ENCODE measurements around the gene RGPD4. TPM values are rescaled to one million over a fixed set of nuclear protein-coding genes. Genes with fewer than 3 reads are reported as not detected.

The RGPD4 gene
- total and polyA plus RNA-seq, 2 of the 8 experiments (the other 6 are each of a cell fraction or from before 2014, with no cell fraction given): not detected

GRCh38 chr2:107927034-107927534, 100.4 kb downstream of the RGPD4 start:
- no peak overlapping the region for H3K9ac ChIP-seq (replicated peaks in 1 of 4; ENCODE audit: extremely low read depth in 1 of 4, low read depth in 3 of 4, low read length in 3 of 4)
- no peak overlapping the region for H2AK5ac ChIP-seq (ENCODE audit: low read depth, low read length)
- ChIA-PET POLR2A (ENCODE audit: partially characterized antibody) (no interaction called here), CTCF (ENCODE audit: partially characterized antibody) (interaction anchor here (1.9 kb wide), 1 partner anchor 9 kb away, joined by 7 read pairs; no protein-coding TSS in a partner anchor)
- FAIRE-seq: no peak
- H4K8ac ChIP-seq (ENCODE audit: extremely low read depth, insufficient read depth, low read length): no peak overlapping the region
- H3K4me3 ChIP-seq (ENCODE audit: extremely low read depth in 1 of 4, insufficient read depth in 2 of 4, low read depth in 3 of 4, low read length in 4 of 4): no peak overlapping the region
- no peak overlapping the region for H3K27ac ChIP-seq (ENCODE audit: low read depth, low read length)
- no peak overlapping the region for H3K4me2 ChIP-seq (ENCODE audit: insufficient read depth in 1 of 2, low read depth in 2 of 2, low read length in 2 of 2)
- no peak overlapping the region for H3K4ac ChIP-seq (replicated peaks; ENCODE audit: insufficient read length, low read depth, low read length)
- no peak overlapping the region for H2BK12ac ChIP-seq (ENCODE audit: low read depth, low read length)
- H3K27me3 ChIP-seq (replicated peaks in 1 of 4; ENCODE audit: control insufficient read depth in 3 of 4, extremely low read depth in 1 of 4, insufficient read depth in 3 of 4, low read length in 3 of 4): no peaks in the 10 kb centered on the region
- no peaks in the 10 kb centered on the region for H3K9me3 ChIP-seq (ENCODE audit: insufficient read depth in 2 of 2, low read depth in 1 of 2, low read length in 1 of 2)
- H2BK20ac ChIP-seq (ENCODE audit: low read length): no peak overlapping the region
- H2BK120ac ChIP-seq (replicated peaks; ENCODE audit: low read depth, low read length): no peak overlapping the region
- no peak overlapping the region for H4K91ac ChIP-seq (replicated peaks; ENCODE audit: insufficient read length, low read length)
- H2BK5ac ChIP-seq (ENCODE audit: low read depth, low read length): no peak overlapping the region
- H2BK15ac ChIP-seq (ENCODE audit: low read length): no peak overlapping the region
- no peaks in the 10 kb centered on the region for H3K79me1 ChIP-seq (ENCODE audit: low read depth, low read length)
- no peak overlapping the region for H2AFZ ChIP-seq (ENCODE audit: low read length)
- H3K18ac ChIP-seq (ENCODE audit: extremely low read depth, low read length): no peak overlapping the region
- H3K14ac ChIP-seq (ENCODE audit: insufficient read length): no peak overlapping the region
- H3K4me1 ChIP-seq (replicated peaks in 1 of 4; ENCODE audit: control insufficient read depth in 3 of 4, insufficient read depth in 4 of 4, low read length in 3 of 4): no peaks in the 10 kb centered on the region
- H3K79me2 ChIP-seq (ENCODE audit: control insufficient read depth in 1 of 2, insufficient read depth in 2 of 2, low read length in 2 of 2): no peaks in the 10 kb centered on the region
- H4K20me1 ChIP-seq (replicated peaks in 1 of 2; ENCODE audit: control insufficient read depth in 1 of 2, insufficient read depth in 2 of 2, low read length in 2 of 2): no peaks in the 10 kb centered on the region
- DNase-seq (ENCODE audit: low read depth in 1 of 2, low spot score in 2 of 2): no peak
- no peak overlapping the region for H3K56ac ChIP-seq (replicated peaks; ENCODE audit: insufficient read length, low read depth, low read length)
- no peaks in the 10 kb centered on the region for H3K36me3 ChIP-seq (ENCODE audit: control insufficient read depth in 2 of 4, insufficient read depth in 4 of 4, low read length in 3 of 4)
- H4K5ac ChIP-seq (ENCODE audit: insufficient read length, low read depth, low read length): no peak overlapping the region
- WGBS, 2 experiments (ENCODE audit: extremely low coverage in 1 of 2, insufficient coverage in 1 of 2, insufficient read length in 1 of 2, insufficient replicate concordance in 2 of 2, low coverage in 1 of 2, low lambda C conversion rate in 2 of 2, missing lambda C conversion rate in 1 of 2): 90% methylated on average over 3 of the region's 3 CpGs; no CpG with 5 or more reads in 1 of the 2 experiments
- no peak for TF ChIP-seq EGR1 (IDR thresholded peaks at IDR 0.05; ENCODE audit: borderline replicate concordance, low read depth, low read length)
- TF ChIP-seq KDM4A (IDR thresholded peaks at IDR 0.05; ENCODE audit: low read depth, low read length, severe bottlenecking): no peak
- TF ChIP-seq BCL11A (IDR thresholded peaks at IDR 0.05; ENCODE audit: low read depth in 2 of 2, low read length in 2 of 2): no peak
- TF ChIP-seq, protein P1, sequence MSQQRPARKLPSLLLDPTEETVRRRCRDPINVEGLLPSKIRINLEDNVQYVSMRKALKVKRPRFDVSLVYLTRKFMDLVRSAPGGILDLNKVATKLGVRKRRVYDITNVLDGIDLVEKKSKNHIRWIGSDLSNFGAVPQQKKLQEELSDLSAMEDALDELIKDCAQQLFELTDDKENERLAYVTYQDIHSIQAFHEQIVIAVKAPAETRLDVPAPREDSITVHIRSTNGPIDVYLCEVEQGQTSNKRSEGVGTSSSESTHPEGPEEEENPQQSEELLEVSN (IDR thresholded peaks at IDR 0.05): peak; percentile 54; the same call in 1 of the 2 replicates
- TF ChIP-seq KDM1A (IDR thresholded peaks at IDR 0.05; ENCODE audit: borderline replicate concordance, low read length): no peak
- TF ChIP-seq, protein P2, sequence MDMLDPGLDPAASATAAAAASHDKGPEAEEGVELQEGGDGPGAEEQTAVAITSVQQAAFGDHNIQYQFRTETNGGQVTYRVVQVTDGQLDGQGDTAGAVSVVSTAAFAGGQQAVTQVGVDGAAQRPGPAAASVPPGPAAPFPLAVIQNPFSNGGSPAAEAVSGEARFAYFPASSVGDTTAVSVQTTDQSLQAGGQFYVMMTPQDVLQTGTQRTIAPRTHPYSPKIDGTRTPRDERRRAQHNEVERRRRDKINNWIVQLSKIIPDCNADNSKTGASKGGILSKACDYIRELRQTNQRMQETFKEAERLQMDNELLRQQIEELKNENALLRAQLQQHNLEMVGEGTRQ (IDR thresholded peaks at IDR 0.05; ENCODE audit: low read length): no peak
- H3K23me2 ChIP-seq (ENCODE audit: low read depth, low read length): no peaks in the 10 kb centered on the region
- H3K23ac ChIP-seq (ENCODE audit: insufficient read length): no peak overlapping the region
